Measurements from ENCODE around the gene TNPO1. TPM values are rescaled to one million over a fixed set of nuclear protein-coding genes. Genes with fewer than 3 reads are reported as not detected.

TNPO1 gene
- total and polyA plus RNA-seq, 10 of the 15 experiments (the other 5 are each of a cell fraction or from before 2014, with no cell fraction given) = 18.1 to 123 (median 79.2) TPM

- no peaks in the 10 kb centered on the region for H3K4me1 ChIP-seq (ENCODE audit: control insufficient read depth, insufficient read depth, low read length)
- ChIA-PET RAD21 (ENCODE audit: unreplicated experiment) (no interaction called here), CTCF (interaction anchor here (0.5 to 1.0 kb wide), 2 partner anchors 26 to 489 kb away, joined by 3 read pairs; no protein-coding TSS in a partner anchor), POLR2A (no interaction called here), SMC1A (ENCODE audit: uncharacterized antibody, unreplicated experiment) (interaction anchor here (1.1 kb wide), 1 partner anchor 328 kb away, joined by 4 read pairs; no protein-coding TSS in a partner anchor)
- H3K36me3 ChIP-seq (ENCODE audit: control insufficient read depth in 2 of 2, insufficient read depth in 2 of 2, low read length in 1 of 2) = peaks cover 0 to 22% of the 10 kb centered on the region in 2 experiments
- 97% methylated on average over 4 of the region's 4 CpGs for whole genome bisulfite sequencing (ENCODE audit: insufficient coverage, insufficient replicate concordance, low lambda C conversion rate, missing lambda C conversion rate)
- DNase-seq (ENCODE audit: low read depth, low spot score) = no peak
- no TSS peak for BruUV-seq (replicated peaks)
- H3K4me3 ChIP-seq = no peak overlapping the region
- H3K27ac ChIP-seq (ENCODE audit: control insufficient read depth, insufficient read depth) = no peak overlapping the region; the same call in 1 of the 2 replicates
- H3K79me2 ChIP-seq (ENCODE audit: control insufficient read depth, insufficient read depth, low read length) = peaks cover 83% of the 10 kb centered on the region
- H3K4me2 ChIP-seq (ENCODE audit: control insufficient read depth, insufficient read depth) = peak overlapping the region; percentile 60; the same call in 1 of the 2 replicates
- TF ChIP-seq CEBPB (IDR thresholded peaks at IDR 0.05; ENCODE audit: borderline replicate concordance in 1 of 2, low read depth in 2 of 2, low read length in 2 of 2) (peak in 1 of 2 experiments; percentile 53; a peak in 1 of 4 replicates), TAF1 (IDR thresholded peaks at IDR 0.05; ENCODE audit: borderline replicate concordance, low read depth, low read length) (no peak)
- no peaks in the 10 kb centered on the region for H3K27me3 ChIP-seq (replicated peaks in 1 of 2; ENCODE audit: control insufficient read depth in 2 of 2, insufficient read depth in 2 of 2, low read length in 1 of 2)
- no peak overlapping the region for H3K9ac ChIP-seq (ENCODE audit: control insufficient read depth, insufficient read depth, low read length)
- no peak overlapping the region for H2AFZ ChIP-seq (ENCODE audit: control insufficient read depth, low read depth, low read length)
- intact Hi-C loops (cut with micrococcal nuclease; ENCODE audit: unreplicated experiment) (no loop called here), in situ Hi-C loops (cut with MboI) (no loop called here)
- FAIRE-seq = no peak
- H4K20me1 ChIP-seq (ENCODE audit: control insufficient read depth, insufficient read depth) = no peaks in the 10 kb centered on the region
- H3K9me3 ChIP-seq (replicated peaks; ENCODE audit: control insufficient read depth, insufficient read depth, low read length) = no peaks in the 10 kb centered on the region
- no peak for ATAC-seq
These were observed 35.9 kb downstream of the TNPO1 start for GRCh38 chr5:72852356-72852755.

GRCh38 chr5:72854419-72854818 is 38.0 kb downstream of the TNPO1 start:
- no TSS peak for BruUV-seq (replicated peaks)
- Histone ChIP-seq H2AFZ (ENCODE audit: control insufficient read depth, low read depth, low read length) (no peak overlapping the region), H3K9me3 (replicated peaks; ENCODE audit: control insufficient read depth, insufficient read depth, low read length) (no peaks in the 10 kb centered on the region), H3K79me2 (ENCODE audit: control insufficient read depth, insufficient read depth, low read length) (peaks cover 73% of the 10 kb centered on the region), H3K9ac (ENCODE audit: control insufficient read depth, insufficient read depth, low read length) (no peak overlapping the region), H3K4me2 (ENCODE audit: control insufficient read depth, insufficient read depth) (no peak overlapping the region), H3K27me3 (replicated peaks in 1 of 2; ENCODE audit: control insufficient read depth in 2 of 2, insufficient read depth in 2 of 2, low read length in 1 of 2) (no peaks in the 10 kb centered on the region), H3K27ac (ENCODE audit: control insufficient read depth, insufficient read depth) (no peak overlapping the region), H3K4me3 (no peak overlapping the region), H3K4me1 (ENCODE audit: control insufficient read depth, insufficient read depth, low read length) (no peaks in the 10 kb centered on the region), H4K20me1 (ENCODE audit: control insufficient read depth, insufficient read depth) (no peaks in the 10 kb centered on the region), H3K36me3 (ENCODE audit: control insufficient read depth in 2 of 2, insufficient read depth in 2 of 2, low read length in 1 of 2) (peaks cover 0 to 25% of the 10 kb centered on the region in 2 experiments)
- POLR2A ChIA-PET = no interaction called here
- SMC1A ChIA-PET (ENCODE audit: uncharacterized antibody, unreplicated experiment) = interaction anchor here (1.8 kb wide), 1 partner anchor 16 kb away, joined by 5 read pairs; no protein-coding TSS in a partner anchor
- FAIRE-seq (no peak), ATAC-seq (no peak), DNase-seq (ENCODE audit: low read depth, low spot score) (no peak)
- RAD21 ChIA-PET (ENCODE audit: unreplicated experiment) = no interaction called here
- intact Hi-C loops (cut with micrococcal nuclease; ENCODE audit: unreplicated experiment) = no loop called here
- TF ChIP-seq ZNF207 (IDR thresholded peaks at IDR 0.05; ENCODE audit: borderline replicate concordance) = no peak
- TF ChIP-seq YBX1 (IDR thresholded peaks at IDR 0.05) = no peak
- no peak for TF ChIP-seq ASH2L (IDR thresholded peaks at IDR 0.05; ENCODE audit: borderline replicate concordance, low read depth)
- no peak for TF ChIP-seq JUND (IDR thresholded peaks at IDR 0.05; ENCODE audit: low read depth, low read length)
- TF ChIP-seq MTA2 (IDR thresholded peaks at IDR 0.05; ENCODE audit: low read depth) = no peak
- no peak for TF ChIP-seq MYC (IDR thresholded peaks at IDR 0.05; ENCODE audit: insufficient read depth, insufficient read length, insufficient replicate concordance, low read length, severe bottlenecking)
- TF ChIP-seq JUNB (IDR thresholded peaks at IDR 0.05) = no peak
- no peak for TF ChIP-seq RELA (IDR thresholded peaks at IDR 0.05; ENCODE audit: borderline replicate concordance, partially characterized antibody)
- no peak for TF ChIP-seq EGR1 (IDR thresholded peaks at IDR 0.05; ENCODE audit: borderline replicate concordance in 1 of 2, low read depth in 2 of 2, low read length in 2 of 2)
- TF ChIP-seq NRF1 (conservative IDR thresholded peaks at IDR 0.05; ENCODE audit: low read depth, low read length) = no peak
- CTCF ChIA-PET = interaction anchor here (1.0 to 2.4 kb wide), 3 partner anchors 10 to 243 kb away, joined by 5 to 10 read pairs (median 6); no protein-coding TSS in a partner anchor
- WGBS (ENCODE audit: insufficient coverage, insufficient replicate concordance, low lambda C conversion rate, missing lambda C conversion rate) = 97% methylated on average over 3 of the region's 3 CpGs
- in situ Hi-C loops (cut with MboI) = no loop called here

Measured in GM12878 (cell line).